Keratinocyte (primary cell): ENCODE results near the gene AK9.

Experiments used
- EZH2 ChIP-seq: IDR thresholded peaks from one replicate; pipeline ENCODE4 v1.6.1; 2012; ENCODE audit warnings: inconsistent platforms, mild to moderate bottlenecking, low read length, moderate library complexity
- TF ChIP-seq, protein P1 (sequence below), 3 experiments: IDR thresholded peaks in 1 of 3; conservative IDR thresholded peaks in 1 of 3; optimal IDR thresholded peaks in 1 of 3; 2 replicates in 2 of 3; 3 replicates in 1 of 3; pipeline versions ENCODE3 to v1.5.1; 2011; ENCODE audit warnings: low read length in 3 of 3, mild to moderate bottlenecking in 3 of 3, moderate library complexity in 2 of 3, control low read depth in 1 of 3, inconsistent platforms in 1 of 3; ENCODE audit not compliant: insufficient read depth in 2 of 3; ENCODE audit errors: extremely low read depth in 1 of 3

GRCh38 chr6:109473120-109473519, 217.9 kb downstream of the AK9 start:
- TF ChIP-seq, protein P1, sequence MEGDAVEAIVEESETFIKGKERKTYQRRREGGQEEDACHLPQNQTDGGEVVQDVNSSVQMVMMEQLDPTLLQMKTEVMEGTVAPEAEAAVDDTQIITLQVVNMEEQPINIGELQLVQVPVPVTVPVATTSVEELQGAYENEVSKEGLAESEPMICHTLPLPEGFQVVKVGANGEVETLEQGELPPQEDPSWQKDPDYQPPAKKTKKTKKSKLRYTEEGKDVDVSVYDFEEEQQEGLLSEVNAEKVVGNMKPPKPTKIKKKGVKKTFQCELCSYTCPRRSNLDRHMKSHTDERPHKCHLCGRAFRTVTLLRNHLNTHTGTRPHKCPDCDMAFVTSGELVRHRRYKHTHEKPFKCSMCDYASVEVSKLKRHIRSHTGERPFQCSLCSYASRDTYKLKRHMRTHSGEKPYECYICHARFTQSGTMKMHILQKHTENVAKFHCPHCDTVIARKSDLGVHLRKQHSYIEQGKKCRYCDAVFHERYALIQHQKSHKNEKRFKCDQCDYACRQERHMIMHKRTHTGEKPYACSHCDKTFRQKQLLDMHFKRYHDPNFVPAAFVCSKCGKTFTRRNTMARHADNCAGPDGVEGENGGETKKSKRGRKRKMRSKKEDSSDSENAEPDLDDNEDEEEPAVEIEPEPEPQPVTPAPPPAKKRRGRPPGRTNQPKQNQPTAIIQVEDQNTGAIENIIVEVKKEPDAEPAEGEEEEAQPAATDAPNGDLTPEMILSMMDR (optimal IDR thresholded peaks at IDR 0.05 in 1 of 3, IDR thresholded peaks at IDR 0.05 in 1 of 3, conservative IDR thresholded peaks at IDR 0.05 in 1 of 3; ENCODE audit: extremely low read depth in 1 of 3, insufficient read depth in 2 of 3, low read length in 3 of 3) = no peak
- TF ChIP-seq EZH2 = no peak
